ENCODE results near the gene LRRC74B.
"Not testable (repeated sequence)": the region's sequence is repeated elsewhere in the genome, so short reads cannot be mapped to it uniquely, and the experiment has no call there.

Gene LRRC74B

GRCh38 chr22:21054714-21055563, 9.2 kb downstream of the LRRC74B start:
- DNase-seq: no peak

- DNase-seq: no peak
Measured at GRCh38 chr22:21055564-21055834, 9.8 kb downstream of the LRRC74B start.

GRCh38 chr22:21055880-21056319, 10.2 kb downstream of the LRRC74B start:
- DNase-seq: no peak

- not testable (repeated sequence) for DNase-seq
Measured at GRCh38 chr22:21060363-21060762, 14.6 kb downstream of the LRRC74B start.

- not testable (repeated sequence) for DNase-seq
Measured at GRCh38 chr22:21061660-21062321, 16.0 kb downstream of the LRRC74B start.

- not testable (repeated sequence) for DNase-seq
Measured at GRCh38 chr22:21064425-21064824, 18.7 kb downstream of the LRRC74B start.

GRCh38 chr22:21064917-21065864, 19.4 kb downstream of the LRRC74B start:
- no peak for DNase-seq

GRCh38 chr22:21067075-21067900, 21.5 kb downstream of the LRRC74B start:
- no peak for DNase-seq

GRCh38 chr22:21067901-21068680, 22.3 kb downstream of the LRRC74B start:
- no peak for DNase-seq

GRCh38 chr22:21068681-21069276, 23.0 kb downstream of the LRRC74B start:
- DNase-seq: no peak

GRCh38 chr22:21069375-21069774, 23.6 kb downstream of the LRRC74B start:
- no peak for DNase-seq

GRCh38 chr22:21070690-21071615, 25.2 kb downstream of the LRRC74B start:
- DNase-seq: no peak

- DNase-seq: not testable (repeated sequence)
Measured at GRCh38 chr22:21071796-21072195, 26.1 kb downstream of the LRRC74B start.

- DNase-seq: no peak
Measured at GRCh38 chr22:21073023-21073422, 27.3 kb downstream of the LRRC74B start.

GRCh38 chr22:21073482-21073881, 27.7 kb downstream of the LRRC74B start:
- no peak for DNase-seq

GRCh38 chr22:21074102-21074715, 28.5 kb downstream of the LRRC74B start:
- DNase-seq: no peak

- no peak for DNase-seq
Measured at GRCh38 chr22:21075516-21076138, 29.9 kb downstream of the LRRC74B start.

- DNase-seq: no peak
Measured at GRCh38 chr22:21076912-21077625, 31.3 kb downstream of the LRRC74B start.

All from NCI-H1930 (cell line).